Right lobe of liver (tissue), 4 donors: ENCODE data around the gene DIO2.

ENCODE experiments used
- CTCF ChIP-seq, 4 donors: fragments of 200-600 bp in 3 of 4; fragments of 450-650 bp in 1 of 4; IDR thresholded peaks; one replicate each; pipeline versions ENCODE4 v1.5.1 to v1.8.0; 2016 to 2022; ENCODE audit warnings: antibody characterized with exemption in 4 of 4, mild to moderate bottlenecking in 2 of 4
- POLR2A ChIP-seq: fragments of 450-650 bp; IDR thresholded peaks from one replicate; pipeline ENCODE4 v1.6.1; 2017; ENCODE audit warnings: antibody characterized with exemption, mild to moderate bottlenecking
- donor health status: DM: no; HTN: no; CAD: no.
- donor health status: DM: no; HTN: no; CAD: no.
- donor health status: DM: no; HTN: yes; CAD: no.

GRCh38 chr14:80172375-80173051 lies 38.8 kb downstream of the DIO2 start:
- TF ChIP-seq POLR2A (no peak), CTCF (IDR thresholded peaks at IDR 0.05) (no peak)
